Keratinocyte (primary cell): ENCODE data around the gene SKP1. TPM values are rescaled to one million over a fixed set of nuclear protein-coding genes. Genes with fewer than 3 reads are reported as not detected.

Experiments used
- DNase-seq: peaks from one replicate; pipeline ENCODE4 v3.0.0-alpha.2; 2011; ENCODE audit warnings: low read depth, missing footprints, low spot score
- FAIRE-seq: peaks from 2 replicates; lab custom pipeline; 2011; peaks lifted over from hg19 to GRCh38; lab: Jason Lieb, UNC
- H2AFZ ChIP-seq: 2 replicates; pipeline ENCODE4 v1.6.0; 2012; ENCODE audit warnings: low read length, control low read depth, inconsistent platforms; ENCODE audit not compliant: control insufficient read depth
- H3K27ac ChIP-seq: 2 replicates; pipeline ENCODE4 v1.5.1; 2011; ENCODE audit warnings: low read length; ENCODE audit not compliant: control insufficient read depth, insufficient read depth
- H3K27me3 ChIP-seq: 3 replicates; pipeline ENCODE4 v1.6.0; 2011; ENCODE audit warnings: low read length; ENCODE audit not compliant: control insufficient read depth, insufficient read depth; ENCODE audit errors: extremely low read depth
- H3K36me3 ChIP-seq, 2 experiments: 2 replicates in 1 of 2; 3 replicates in 1 of 2; pipeline ENCODE4 v1.5.1; 2011; ENCODE audit warnings: low read length in 2 of 2, mild to moderate bottlenecking in 1 of 2; ENCODE audit not compliant: control insufficient read depth in 2 of 2, insufficient read depth in 2 of 2; ENCODE audit errors: extremely low read depth in 1 of 2
- H3K4me1 ChIP-seq: 3 replicates; pipeline ENCODE4 v1.5.1; 2011; ENCODE audit warnings: low read length; ENCODE audit not compliant: control insufficient read depth, insufficient read depth; ENCODE audit errors: extremely low read depth
- H3K4me2 ChIP-seq: 3 replicates; pipeline ENCODE4 v1.6.0; 2011; ENCODE audit warnings: low read depth, low read length; ENCODE audit not compliant: control insufficient read depth, insufficient read depth; ENCODE audit errors: extremely low read depth
- H3K4me3 ChIP-seq, 3 experiments: fragments of 200-600 bp in 1 of 3; sonication (generic) in 1 of 3; 2 replicates in 2 of 3; 3 replicates in 1 of 3; pipeline ENCODE4 v1.5.1; 2011 to 2016; ENCODE audit warnings: low read length in 3 of 3, mild to moderate bottlenecking in 3 of 3, control low read depth in 2 of 3, inconsistent platforms in 1 of 3, low read depth in 1 of 3, mixed read lengths in 1 of 3, mixed run types in 1 of 3, moderate library complexity in 1 of 3; ENCODE audit not compliant: control insufficient read depth in 2 of 3, insufficient read depth in 2 of 3; ENCODE audit errors: extremely low read depth in 1 of 3
- H3K79me2 ChIP-seq: 2 replicates; pipeline ENCODE4 v1.6.0; 2012; ENCODE audit warnings: low read length; ENCODE audit not compliant: control insufficient read depth, insufficient read depth
- H3K9ac ChIP-seq: 3 replicates; pipeline ENCODE4 v1.6.0; 2011; ENCODE audit warnings: low read length; ENCODE audit not compliant: control insufficient read depth, insufficient read depth; ENCODE audit errors: extremely low read depth
- H3K9me1 ChIP-seq: 3 replicates; pipeline ENCODE4 v1.6.0; 2011; ENCODE audit warnings: low read length; ENCODE audit not compliant: control insufficient read depth, insufficient read depth; ENCODE audit errors: extremely low read depth
- H3K9me3 ChIP-seq: 2 replicates; pipeline ENCODE4 v1.5.1; 2012; ENCODE audit warnings: low read depth, low read length; ENCODE audit not compliant: control insufficient read depth
- H4K20me1 ChIP-seq: 3 replicates; pipeline ENCODE4 v1.6.0; 2011; ENCODE audit warnings: low read length; ENCODE audit not compliant: control insufficient read depth, insufficient read depth; ENCODE audit errors: extremely low read depth
- EZH2 ChIP-seq: IDR thresholded peaks from one replicate; pipeline ENCODE4 v1.6.1; 2012; ENCODE audit warnings: inconsistent platforms, mild to moderate bottlenecking, low read length, moderate library complexity
- dilution Hi-C: fragments of 300-500 bp; cut with MboI; formaldehyde crosslinking; loops from one replicate; pipeline ENCODE4 v1.7.0; 2020; ENCODE audit warnings: low sequenced_read_pairs; ENCODE audit not compliant: extremely low pct_ligation_motif_present
- polyA plus RNA-seq, 5 experiments: library from polyadenylated mRNA; depleted of rRNA in 3 of 5; stranded (reverse) in 3 of 5; stranded (forward) in 1 of 5; unstranded in 1 of 5; fragments of >200 nt; gene quantifications; 1 replicate in 1 of 5; 2 replicates in 3 of 5; 3 replicates in 1 of 5; pipeline versions ENCODE4 v1.2.1 to v1.2.3, GENCODE V29; 2011 to 2012; ENCODE audit warnings: missing spikeins in 2 of 5, low read depth in 1 of 5, low replicate concordance in 1 of 5
- TF ChIP-seq, protein P1 (sequence below), 3 experiments: IDR thresholded peaks in 1 of 3; conservative IDR thresholded peaks in 1 of 3; optimal IDR thresholded peaks in 1 of 3; 2 replicates in 2 of 3; 3 replicates in 1 of 3; pipeline versions ENCODE3 to v1.5.1; 2011; ENCODE audit warnings: low read length in 3 of 3, mild to moderate bottlenecking in 3 of 3, moderate library complexity in 2 of 3, control low read depth in 1 of 3, inconsistent platforms in 1 of 3; ENCODE audit not compliant: insufficient read depth in 2 of 3; ENCODE audit errors: extremely low read depth in 1 of 3

Gene SKP1
- polyA plus RNA-seq, 1 donor (not counting 4 experiments of a cell fraction or from before 2014, with no cell fraction given) = 444 TPM

DNA sequence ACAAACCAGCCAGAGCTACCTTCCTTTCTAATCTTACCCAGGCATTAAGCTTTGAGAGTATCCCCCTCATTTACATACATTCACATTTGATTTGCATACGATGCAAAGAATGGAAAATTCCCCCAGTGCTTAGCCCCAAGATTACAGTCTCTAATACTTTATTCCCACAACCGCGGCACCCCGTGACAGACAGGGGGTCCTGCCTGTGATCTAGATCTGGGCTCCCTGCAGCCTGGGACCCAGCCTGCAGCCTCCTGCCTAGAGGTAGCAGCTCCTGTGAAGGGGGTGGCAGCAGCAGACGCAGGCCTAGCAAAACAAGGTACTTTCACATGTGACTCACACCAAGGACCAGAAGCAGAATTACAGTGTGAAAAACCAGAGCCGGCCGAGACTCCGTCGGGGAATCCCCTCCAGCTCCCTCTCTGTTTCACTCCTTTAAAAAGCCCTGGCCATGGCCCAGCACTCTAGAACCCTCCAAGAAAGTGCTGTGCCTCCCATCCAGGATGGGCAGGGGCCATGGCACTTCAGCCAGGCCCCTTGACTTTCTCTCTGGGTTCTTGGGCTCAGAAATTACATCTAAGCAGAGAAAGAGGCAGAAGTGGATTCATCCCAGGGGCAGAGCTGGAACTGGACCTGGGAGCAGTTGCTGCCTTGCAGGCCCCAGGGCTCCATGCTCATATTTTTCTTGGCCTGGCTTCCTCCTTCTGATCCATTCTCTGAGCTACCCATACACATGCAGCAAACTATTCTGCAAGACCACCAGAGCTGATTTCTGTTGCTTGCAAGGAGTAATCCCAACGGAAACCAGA lies 76.3 kb downstream of the SKP1 start:
- dilution Hi-C loops = no loop called here
- FAIRE-seq (no peak), DNase-seq (no peak)
- no peaks in the 10 kb centered on the region for H3K36me3 ChIP-seq
- H3K4me2 ChIP-seq = peak overlapping the region; percentile 37
- H3K9me3 ChIP-seq = no peaks in the 10 kb centered on the region
- no peaks in the 10 kb centered on the region for H3K79me2 ChIP-seq
- H2AFZ ChIP-seq = no peak overlapping the region
- H3K4me3 ChIP-seq = no peak overlapping the region
- no peak for TF ChIP-seq EZH2
- TF ChIP-seq, protein P1, sequence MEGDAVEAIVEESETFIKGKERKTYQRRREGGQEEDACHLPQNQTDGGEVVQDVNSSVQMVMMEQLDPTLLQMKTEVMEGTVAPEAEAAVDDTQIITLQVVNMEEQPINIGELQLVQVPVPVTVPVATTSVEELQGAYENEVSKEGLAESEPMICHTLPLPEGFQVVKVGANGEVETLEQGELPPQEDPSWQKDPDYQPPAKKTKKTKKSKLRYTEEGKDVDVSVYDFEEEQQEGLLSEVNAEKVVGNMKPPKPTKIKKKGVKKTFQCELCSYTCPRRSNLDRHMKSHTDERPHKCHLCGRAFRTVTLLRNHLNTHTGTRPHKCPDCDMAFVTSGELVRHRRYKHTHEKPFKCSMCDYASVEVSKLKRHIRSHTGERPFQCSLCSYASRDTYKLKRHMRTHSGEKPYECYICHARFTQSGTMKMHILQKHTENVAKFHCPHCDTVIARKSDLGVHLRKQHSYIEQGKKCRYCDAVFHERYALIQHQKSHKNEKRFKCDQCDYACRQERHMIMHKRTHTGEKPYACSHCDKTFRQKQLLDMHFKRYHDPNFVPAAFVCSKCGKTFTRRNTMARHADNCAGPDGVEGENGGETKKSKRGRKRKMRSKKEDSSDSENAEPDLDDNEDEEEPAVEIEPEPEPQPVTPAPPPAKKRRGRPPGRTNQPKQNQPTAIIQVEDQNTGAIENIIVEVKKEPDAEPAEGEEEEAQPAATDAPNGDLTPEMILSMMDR (optimal IDR thresholded peaks at IDR 0.05 in 1 of 3, IDR thresholded peaks at IDR 0.05 in 1 of 3, conservative IDR thresholded peaks at IDR 0.05 in 1 of 3; ENCODE audit: extremely low read depth in 1 of 3, insufficient read depth in 2 of 3, low read length in 3 of 3) = no peak
- no peaks in the 10 kb centered on the region for H3K9me1 ChIP-seq
- peak overlapping the region; percentile 37 for H3K9ac ChIP-seq
- no peak overlapping the region for H3K27ac ChIP-seq
- H3K4me1 ChIP-seq = peaks cover 10% of the 10 kb centered on the region
- peaks cover 10% of the 10 kb centered on the region for H3K27me3 ChIP-seq
- H4K20me1 ChIP-seq = no peaks in the 10 kb centered on the region

DNA sequence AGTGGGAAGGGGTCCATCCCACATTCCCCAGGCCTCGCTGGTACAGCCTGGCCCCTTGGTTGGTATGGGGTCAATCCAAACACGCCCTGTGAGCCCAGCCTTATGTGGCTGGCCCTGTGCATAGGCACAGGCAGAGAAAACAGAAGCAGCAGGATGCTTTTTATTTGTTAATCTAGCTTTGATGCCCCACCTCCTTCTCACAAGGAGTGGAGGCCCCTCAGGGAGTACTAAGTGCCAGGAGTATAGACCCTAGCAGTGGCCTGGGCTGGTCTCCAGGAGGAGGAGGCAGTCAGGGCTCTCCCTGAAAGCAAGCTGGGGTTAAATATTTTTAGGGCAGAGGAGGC lies 76.8 kb downstream of the SKP1 start:
- Histone ChIP-seq H4K20me1 (no peaks in the 10 kb centered on the region), H3K4me2 (no peak overlapping the region), H3K9ac (no peak overlapping the region), H3K79me2 (no peaks in the 10 kb centered on the region), H3K4me3 (no peak overlapping the region), H3K27me3 (peaks cover 10% of the 10 kb centered on the region), H2AFZ (no peak overlapping the region), H3K4me1 (peaks cover 10% of the 10 kb centered on the region), H3K36me3 (no peaks in the 10 kb centered on the region), H3K27ac (no peak overlapping the region), H3K9me3 (no peaks in the 10 kb centered on the region), H3K9me1 (no peaks in the 10 kb centered on the region)
- FAIRE-seq = no peak
- no peak for DNase-seq
- TF ChIP-seq EZH2 = no peak
- TF ChIP-seq, protein P1 (optimal IDR thresholded peaks at IDR 0.05 in 1 of 3, IDR thresholded peaks at IDR 0.05 in 1 of 3, conservative IDR thresholded peaks at IDR 0.05 in 1 of 3; ENCODE audit: extremely low read depth in 1 of 3, insufficient read depth in 2 of 3, low read length in 3 of 3) = no peak
- dilution Hi-C loops = no loop called here
